ENCODE results near the gene PREB. TPM values are rescaled to one million over a fixed set of nuclear protein-coding genes. Genes with fewer than 3 reads are reported as not detected.

The PREB gene
- total and polyA plus RNA-seq, 2 of the 13 experiments (the other 11 are each of a cell fraction or from before 2014, with no cell fraction given), result 112 to 192 TPM

DNA sequence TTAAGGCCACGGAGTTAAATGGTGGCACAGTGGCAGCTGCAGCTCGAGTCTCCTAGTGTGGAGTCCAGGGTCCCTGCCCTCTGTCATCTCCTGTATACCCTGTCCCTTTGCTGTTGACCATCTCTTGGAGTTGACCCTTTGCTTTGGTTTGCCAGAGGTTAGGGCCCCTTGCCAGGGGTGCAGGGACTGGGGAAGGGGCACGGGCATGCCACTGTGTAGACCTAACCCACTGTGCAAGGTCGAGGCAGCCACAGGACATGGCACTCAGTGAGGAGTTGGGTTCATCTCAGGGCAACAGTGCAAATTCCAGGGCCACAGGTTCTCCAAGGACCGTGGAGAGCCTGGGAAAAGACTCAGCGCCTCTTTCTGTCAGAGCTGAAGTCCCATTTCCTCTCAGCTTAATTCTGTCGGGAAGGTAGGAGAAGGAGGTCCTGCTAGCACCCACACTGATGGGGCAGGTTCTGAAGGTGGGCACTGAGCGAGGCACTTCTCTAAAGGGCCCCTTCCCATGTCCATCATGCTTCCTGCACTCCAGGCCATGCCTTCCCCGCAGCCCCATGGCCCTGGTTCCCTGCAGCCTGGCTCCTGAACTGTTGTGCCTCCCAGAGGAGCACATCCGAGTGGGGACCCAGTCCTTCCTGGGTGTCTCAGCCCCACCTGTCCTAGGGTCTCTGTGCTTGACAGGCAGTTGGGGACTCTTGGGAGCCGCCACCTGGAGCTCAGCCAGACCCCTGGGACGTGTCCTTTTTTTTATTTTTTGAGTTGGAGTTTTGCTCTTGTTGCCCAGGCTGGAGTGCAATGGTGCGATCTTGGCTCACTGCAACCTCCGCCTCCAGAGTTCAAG lies 45.1 kb downstream of the PREB start (continued):
- TF ChIP-seq, protein P1, sequence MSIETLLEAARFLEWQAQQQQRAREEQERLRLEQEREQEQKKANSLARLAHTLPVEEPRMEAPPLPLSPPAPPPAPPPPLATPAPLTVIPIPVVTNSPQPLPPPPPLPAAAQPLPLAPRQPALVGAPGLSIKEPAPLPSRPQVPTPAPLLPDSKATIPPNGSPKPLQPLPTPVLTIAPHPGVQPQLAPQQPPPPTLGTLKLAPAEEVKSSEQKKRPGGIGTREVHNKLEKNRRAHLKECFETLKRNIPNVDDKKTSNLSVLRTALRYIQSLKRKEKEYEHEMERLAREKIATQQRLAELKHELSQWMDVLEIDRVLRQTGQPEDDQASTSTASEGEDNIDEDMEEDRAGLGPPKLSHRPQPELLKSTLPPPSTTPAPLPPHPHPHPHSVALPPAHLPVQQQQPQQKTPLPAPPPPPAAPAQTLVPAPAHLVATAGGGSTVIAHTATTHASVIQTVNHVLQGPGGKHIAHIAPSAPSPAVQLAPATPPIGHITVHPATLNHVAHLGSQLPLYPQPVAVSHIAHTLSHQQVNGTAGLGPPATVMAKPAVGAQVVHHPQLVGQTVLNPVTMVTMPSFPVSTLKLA (IDR thresholded peaks at IDR 0.05), result no peak
- TF ChIP-seq NFKB2 (CRISPR knock-in tag; IDR thresholded peaks at IDR 0.05; ENCODE audit: borderline replicate concordance) (peak; percentile 26; the same call in 1 of the 2 replicates), CC2D1A (CRISPR knock-in tag; IDR thresholded peaks at IDR 0.05) (no peak), ZNF776 (CRISPR knock-in tag; IDR thresholded peaks at IDR 0.05) (no peak), RORA (CRISPR knock-in tag; IDR thresholded peaks at IDR 0.05) (no peak), ZFY (CRISPR knock-in tag; IDR thresholded peaks at IDR 0.05) (peak; percentile 10; the same call in 1 of the 2 replicates), TBP (CRISPR knock-in tag; IDR thresholded peaks at IDR 0.05) (no peak), FLYWCH1 (CRISPR knock-in tag; IDR thresholded peaks at IDR 0.05) (no peak), SNAI1 (CRISPR knock-in tag; IDR thresholded peaks at IDR 0.05; ENCODE audit: borderline replicate concordance) (no peak), ZSCAN29 (CRISPR knock-in tag; conservative IDR thresholded peaks at IDR 0.05) (no peak), BORCS8-MEF2B (CRISPR knock-in tag; IDR thresholded peaks at IDR 0.05) (0 out of 2 replicates have a peak, but pooled peaks have one; percentile 40), CCAR2 (optimal IDR thresholded peaks at IDR 0.05; ENCODE audit: low read depth, low read length) (no peak), MIER3 (CRISPR knock-in tag; IDR thresholded peaks at IDR 0.05; ENCODE audit: borderline replicate concordance) (no peak), SIN3B (IDR thresholded peaks at IDR 0.05; ENCODE audit: low read length) (no peak)
- TF ChIP-seq, protein P2, sequence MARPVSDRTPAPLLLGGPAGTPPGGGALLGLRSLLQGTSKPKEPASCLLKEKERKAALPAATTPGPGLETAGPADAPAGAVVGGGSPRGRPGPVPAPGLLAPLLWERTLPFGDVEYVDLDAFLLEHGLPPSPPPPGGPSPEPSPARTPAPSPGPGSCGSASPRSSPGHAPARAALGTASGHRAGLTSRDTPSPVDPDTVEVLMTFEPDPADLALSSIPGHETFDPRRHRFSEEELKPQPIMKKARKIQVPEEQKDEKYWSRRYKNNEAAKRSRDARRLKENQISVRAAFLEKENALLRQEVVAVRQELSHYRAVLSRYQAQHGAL (CRISPR knock-in tag; IDR thresholded peaks at IDR 0.05; ENCODE audit: not compliant biosample characterization), result no peak
- TF ChIP-seq, protein P3, sequence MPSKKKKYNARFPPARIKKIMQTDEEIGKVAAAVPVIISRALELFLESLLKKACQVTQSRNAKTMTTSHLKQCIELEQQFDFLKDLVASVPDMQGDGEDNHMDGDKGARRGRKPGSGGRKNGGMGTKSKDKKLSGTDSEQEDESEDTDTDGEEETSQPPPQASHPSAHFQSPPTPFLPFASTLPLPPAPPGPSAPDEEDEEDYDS (CRISPR knock-in tag; IDR thresholded peaks at IDR 0.05), result no peak
- TF ChIP-seq, protein P4, sequence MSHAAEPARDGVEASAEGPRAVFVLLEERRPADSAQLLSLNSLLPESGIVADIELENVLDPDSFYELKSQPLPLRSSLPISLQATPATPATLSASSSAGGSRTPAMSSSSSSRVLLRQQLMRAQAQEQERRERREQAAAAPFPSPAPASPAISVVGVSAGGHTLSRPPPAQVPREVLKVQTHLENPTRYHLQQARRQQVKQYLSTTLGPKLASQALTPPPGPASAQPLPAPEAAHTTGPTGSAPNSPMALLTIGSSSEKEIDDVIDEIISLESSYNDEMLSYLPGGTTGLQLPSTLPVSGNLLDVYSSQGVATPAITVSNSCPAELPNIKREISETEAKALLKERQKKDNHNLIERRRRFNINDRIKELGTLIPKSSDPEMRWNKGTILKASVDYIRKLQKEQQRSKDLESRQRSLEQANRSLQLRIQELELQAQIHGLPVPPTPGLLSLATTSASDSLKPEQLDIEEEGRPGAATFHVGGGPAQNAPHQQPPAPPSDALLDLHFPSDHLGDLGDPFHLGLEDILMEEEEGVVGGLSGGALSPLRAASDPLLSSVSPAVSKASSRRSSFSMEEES (CRISPR knock-in tag; IDR thresholded peaks at IDR 0.05), result no peak
- TF ChIP-seq, protein P5, sequence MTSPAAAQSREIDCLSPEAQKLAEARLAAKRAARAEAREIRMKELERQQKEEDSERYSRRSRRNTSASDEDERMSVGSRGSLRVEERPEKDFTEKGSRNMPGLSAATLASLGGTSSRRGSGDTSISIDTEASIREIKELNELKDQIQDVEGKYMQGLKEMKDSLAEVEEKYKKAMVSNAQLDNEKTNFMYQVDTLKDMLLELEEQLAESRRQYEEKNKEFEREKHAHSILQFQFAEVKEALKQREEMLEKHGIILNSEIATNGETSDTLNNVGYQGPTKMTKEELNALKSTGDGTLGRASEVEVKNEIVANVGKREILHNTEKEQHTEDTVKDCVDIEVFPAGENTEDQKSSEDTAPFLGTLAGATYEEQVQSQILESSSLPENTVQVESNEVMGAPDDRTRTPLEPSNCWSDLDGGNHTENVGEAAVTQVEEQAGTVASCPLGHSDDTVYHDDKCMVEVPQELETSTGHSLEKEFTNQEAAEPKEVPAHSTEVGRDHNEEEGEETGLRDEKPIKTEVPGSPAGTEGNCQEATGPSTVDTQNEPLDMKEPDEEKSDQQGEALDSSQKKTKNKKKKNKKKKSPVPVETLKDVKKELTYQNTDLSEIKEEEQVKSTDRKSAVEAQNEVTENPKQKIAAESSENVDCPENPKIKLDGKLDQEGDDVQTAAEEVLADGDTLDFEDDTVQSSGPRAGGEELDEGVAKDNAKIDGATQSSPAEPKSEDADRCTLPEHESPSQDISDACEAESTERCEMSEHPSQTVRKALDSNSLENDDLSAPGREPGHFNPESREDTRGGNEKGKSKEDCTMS (CRISPR knock-in tag; conservative IDR thresholded peaks at IDR 0.05), result no peak
- TF ChIP-seq, protein P6, sequence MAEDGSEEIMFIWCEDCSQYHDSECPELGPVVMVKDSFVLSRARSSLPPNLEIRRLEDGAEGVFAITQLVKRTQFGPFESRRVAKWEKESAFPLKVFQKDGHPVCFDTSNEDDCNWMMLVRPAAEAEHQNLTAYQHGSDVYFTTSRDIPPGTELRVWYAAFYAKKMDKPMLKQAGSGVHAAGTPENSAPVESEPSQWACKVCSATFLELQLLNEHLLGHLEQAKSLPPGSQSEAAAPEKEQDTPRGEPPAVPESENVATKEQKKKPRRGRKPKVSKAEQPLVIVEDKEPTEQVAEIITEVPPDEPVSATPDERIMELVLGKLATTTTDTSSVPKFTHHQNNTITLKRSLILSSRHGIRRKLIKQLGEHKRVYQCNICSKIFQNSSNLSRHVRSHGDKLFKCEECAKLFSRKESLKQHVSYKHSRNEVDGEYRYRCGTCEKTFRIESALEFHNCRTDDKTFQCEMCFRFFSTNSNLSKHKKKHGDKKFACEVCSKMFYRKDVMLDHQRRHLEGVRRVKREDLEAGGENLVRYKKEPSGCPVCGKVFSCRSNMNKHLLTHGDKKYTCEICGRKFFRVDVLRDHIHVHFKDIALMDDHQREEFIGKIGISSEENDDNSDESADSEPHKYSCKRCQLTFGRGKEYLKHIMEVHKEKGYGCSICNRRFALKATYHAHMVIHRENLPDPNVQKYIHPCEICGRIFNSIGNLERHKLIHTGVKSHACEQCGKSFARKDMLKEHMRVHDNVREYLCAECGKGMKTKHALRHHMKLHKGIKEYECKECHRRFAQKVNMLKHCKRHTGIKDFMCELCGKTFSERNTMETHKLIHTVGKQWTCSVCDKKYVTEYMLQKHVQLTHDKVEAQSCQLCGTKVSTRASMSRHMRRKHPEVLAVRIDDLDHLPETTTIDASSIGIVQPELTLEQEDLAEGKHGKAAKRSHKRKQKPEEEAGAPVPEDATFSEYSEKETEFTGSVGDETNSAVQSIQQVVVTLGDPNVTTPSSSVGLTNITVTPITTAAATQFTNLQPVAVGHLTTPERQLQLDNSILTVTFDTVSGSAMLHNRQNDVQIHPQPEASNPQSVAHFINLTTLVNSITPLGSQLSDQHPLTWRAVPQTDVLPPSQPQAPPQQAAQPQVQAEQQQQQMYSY (CRISPR knock-in tag; IDR thresholded peaks at IDR 0.05), result peak; percentile 87

Data from HepG2 (cell line).